Natural killer cell (primary cell): Measurements from ENCODE around the gene IGSF6. TPM values are rescaled to one million over a fixed set of nuclear protein-coding genes. Genes with fewer than 3 reads are reported as not detected.

ENCODE experiments used
- ATAC-seq, 3 donors: fragments of 150-1000 bp in 2 of 3; fragments of 200-7000 bp in 1 of 3; cut with Tn5 transposase; 1 replicate in 1 of 3; 2 replicates in 2 of 3; pipeline ENCODE4 v1.10.0; 2021; ENCODE audit warnings: mild to moderate bottlenecking in 2 of 3, moderate library complexity in 2 of 3
- DNase-seq, 2 donors: peaks; one replicate each; pipeline versions ENCODE4 v3.0.0 to v3.0.0-alpha.2; 2013 to 2021; ENCODE audit warnings: mixed read lengths in 1 of 2
- H3K27ac ChIP-seq: one replicate; pipeline ENCODE4 v1.5.1; 2013; ENCODE audit warnings: mild to moderate bottlenecking, low read length
- H3K27me3 ChIP-seq: one replicate; pipeline ENCODE4 v1.6.1; 2013; ENCODE audit warnings: low read length; ENCODE audit not compliant: control insufficient read depth, insufficient read depth
- H3K36me3 ChIP-seq: one replicate; pipeline ENCODE4 v1.6.1; 2013; ENCODE audit warnings: low read length; ENCODE audit not compliant: control insufficient read depth, insufficient read depth
- H3K4me1 ChIP-seq: one replicate; pipeline ENCODE4 v1.6.1; 2013; ENCODE audit warnings: low read length; ENCODE audit not compliant: control insufficient read depth, insufficient read depth
- H3K4me3 ChIP-seq: one replicate; pipeline ENCODE4 v1.5.1; 2013; ENCODE audit warnings: low read length
- H3K9me3 ChIP-seq: one replicate; pipeline ENCODE4 v1.6.1; 2013; ENCODE audit warnings: low read length; ENCODE audit not compliant: control insufficient read depth, insufficient read depth
- H3K27ac Mint-ChIP-seq, 2 donors: one replicate each; pipeline ENCODE4 v1.8.0; 2022; ENCODE audit warnings: mild to moderate bottlenecking in 2 of 2, mixed read lengths in 2 of 2, moderate library complexity in 1 of 2
- H3K27me3 Mint-ChIP-seq, 2 donors: one replicate each; pipeline ENCODE4 v1.8.0; 2022; ENCODE audit warnings: low read depth in 2 of 2, mixed read lengths in 2 of 2
- H3K36me3 Mint-ChIP-seq: one replicate; pipeline ENCODE4 v1.8.0; 2022; ENCODE audit warnings: mixed read lengths
- H3K4me1 Mint-ChIP-seq, 2 donors: one replicate each; pipeline ENCODE4 v1.8.0; 2022; ENCODE audit warnings: mixed read lengths in 2 of 2
- H3K4me3 Mint-ChIP-seq: one replicate; pipeline ENCODE4 v1.8.0; 2022; ENCODE audit warnings: mild to moderate bottlenecking, moderate library complexity, mixed read lengths
- H3K9me3 Mint-ChIP-seq, 2 donors: one replicate each; pipeline ENCODE4 v1.8.0; 2022; ENCODE audit warnings: mixed read lengths in 2 of 2
- CTCF ChIP-seq: fragments of 200-600 bp; IDR thresholded peaks from one replicate; pipeline ENCODE4 v1.8.0; 2022; ENCODE audit warnings: antibody characterized with exemption
- WGBS: methylation state at CpG from one replicate; pipeline ENCODE4 v1.1.7; 2013; ENCODE audit warnings: missing lambda C conversion rate; ENCODE audit not compliant: insufficient coverage; 5-methylcytosine and 5-hydroxymethylcytosine counted together
- intact Hi-C: fragments of 100-400 bp; cut with micrococcal nuclease; formaldehyde crosslinking; loops from one replicate; pipeline ENCODE4 v1.14.2; 2022
- total RNA-seq, 4 donors: library from RNA; stranded (reverse); fragments of 120-200 nt in 1 of 4; gene quantifications; one replicate each; pipeline versions ENCODE4 v1.2.3 to v1.2.4, GENCODE V29; 2013 to 2022

The IGSF6 gene
- total RNA-seq, 3 donors from 2014 or later (not counting 1 experiment from before 2014, with no cell fraction given), result 2.2 to 4.4 (median 2.6) TPM

- no peaks in the 10 kb centered on the region for H3K9me3 Mint-ChIP-seq
- no peak for ATAC-seq
- H3K4me1 ChIP-seq, result peaks cover 10% of the 10 kb centered on the region
- 93% methylated on average over 2 of the region's 3 CpGs for WGBS
- H3K9me3 ChIP-seq, result no peaks in the 10 kb centered on the region
- intact Hi-C loops, result no loop called here
- no peaks in the 10 kb centered on the region for H3K36me3 ChIP-seq
- no peaks in the 10 kb centered on the region for H3K27me3 ChIP-seq
- no peak overlapping the region for H3K27ac ChIP-seq
- TF ChIP-seq CTCF, result no peak
- H3K27me3 Mint-ChIP-seq, result no peaks in the 10 kb centered on the region
- H3K4me3 Mint-ChIP-seq, result no peak overlapping the region
- no peak overlapping the region for H3K4me3 ChIP-seq
- no peaks in the 10 kb centered on the region for H3K36me3 Mint-ChIP-seq
- no peak for DNase-seq
- H3K4me1 Mint-ChIP-seq, result peaks cover 30 to 39% of the 10 kb centered on the region in 2 donors
- H3K27ac Mint-ChIP-seq, result no peak overlapping the region
Measured at GRCh38 chr16:21617607-21618006, 34.8 kb downstream of the IGSF6 start.

- no peak overlapping the region for H3K27ac Mint-ChIP-seq
- Histone ChIP-seq H3K36me3 (no peaks in the 10 kb centered on the region), H3K27me3 (no peaks in the 10 kb centered on the region), H3K4me3 (no peak overlapping the region), H3K4me1 (peaks cover 6% of the 10 kb centered on the region), H3K27ac (no peak overlapping the region), H3K9me3 (no peaks in the 10 kb centered on the region)
- TF ChIP-seq CTCF, result no peak
- H3K27me3 Mint-ChIP-seq, result no peaks in the 10 kb centered on the region
- intact Hi-C loops, result no loop called here
- H3K4me1 Mint-ChIP-seq, result peaks cover 42 to 53% of the 10 kb centered on the region in 2 donors
- H3K4me3 Mint-ChIP-seq, result no peak overlapping the region
- ATAC-seq (no peak), DNase-seq (no peak)
- H3K9me3 Mint-ChIP-seq, result no peaks in the 10 kb centered on the region
- 94% methylated on average over 3 of the region's 3 CpGs for WGBS
- no peaks in the 10 kb centered on the region for H3K36me3 Mint-ChIP-seq
Measured at GRCh38 chr16:21614896-21615295, 37.5 kb downstream of the IGSF6 start.

- H3K27me3 Mint-ChIP-seq, result no peaks in the 10 kb centered on the region
- no peaks in the 10 kb centered on the region for H3K9me3 Mint-ChIP-seq
- no peak for TF ChIP-seq CTCF
- DNase-seq (no peak), ATAC-seq (no peak)
- H3K4me1 Mint-ChIP-seq, result peaks cover 53 to 62% of the 10 kb centered on the region in 2 donors
- peaks cover 14% of the 10 kb centered on the region for H3K4me1 ChIP-seq
- intact Hi-C loops, result no loop called here
- no peaks in the 10 kb centered on the region for H3K36me3 Mint-ChIP-seq
- H3K27ac Mint-ChIP-seq, result no peak overlapping the region
- no peak overlapping the region for H3K27ac ChIP-seq
- H3K4me3 Mint-ChIP-seq, result no peak overlapping the region
- H3K27me3 ChIP-seq, result no peaks in the 10 kb centered on the region
- H3K9me3 ChIP-seq, result no peaks in the 10 kb centered on the region
- 90% methylated on average over 2 of the region's 2 CpGs for WGBS
- H3K4me3 ChIP-seq, result no peak overlapping the region
- no peaks in the 10 kb centered on the region for H3K36me3 ChIP-seq
Measured at GRCh38 chr16:21613781-21614180, 38.6 kb downstream of the IGSF6 start.

DNA sequence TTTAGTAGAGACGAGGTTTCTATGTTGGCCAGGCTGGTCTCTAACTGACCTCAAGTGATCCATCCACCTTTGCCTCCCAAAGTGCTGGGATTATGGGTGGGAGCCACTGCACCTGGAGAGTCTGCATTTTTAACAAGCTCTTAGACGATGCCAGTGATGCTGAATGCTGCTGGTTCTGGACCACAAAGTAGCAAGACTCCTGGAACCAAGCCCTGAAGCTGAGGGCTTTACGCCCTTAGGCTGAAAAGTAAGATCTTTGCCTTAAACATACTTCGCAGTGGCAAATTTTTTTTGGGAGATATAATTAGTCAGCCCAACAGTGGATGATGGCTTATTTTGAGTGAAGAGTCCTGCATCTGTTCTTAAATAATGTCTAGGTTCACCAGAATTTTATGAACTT lies 39.0 kb downstream of the IGSF6 start:
- H3K9me3 Mint-ChIP-seq, result no peaks in the 10 kb centered on the region
- H3K4me1 ChIP-seq, result peaks cover 18% of the 10 kb centered on the region
- WGBS, result 100% methylated on average over 4 of the region's 4 CpGs

More for the DNA sequence above, 39.0 kb downstream of the IGSF6 start:
- Histone ChIP-seq H3K27me3 (no peaks in the 10 kb centered on the region), H3K9me3 (no peaks in the 10 kb centered on the region), H3K36me3 (no peaks in the 10 kb centered on the region), H3K27ac (no peak overlapping the region), H3K4me3 (no peak overlapping the region)
- no peak for TF ChIP-seq CTCF
- Mint-ChIP-seq H3K4me1 (peaks cover 57 to 66% of the 10 kb centered on the region in 2 donors), H3K27ac (no peak overlapping the region), H3K36me3 (no peaks in the 10 kb centered on the region), H3K27me3 (no peaks in the 10 kb centered on the region), H3K4me3 (no peak overlapping the region)
- ATAC-seq, result no peak
- no peak for DNase-seq
- intact Hi-C loops, result no loop called here
